Muscle layer of colon (tissue), 2 donors: ENCODE measurements around the gene HSF2.

Experiments
- H3K27ac ChIP-seq: one replicate; pipeline ENCODE4 v1.7.0; 2013; ENCODE audit warnings: low read depth, mild to moderate bottlenecking, low read length, moderate library complexity
- H3K27me3 ChIP-seq, 2 donors: one replicate each; pipeline ENCODE4 v1.7.0; 2013; ENCODE audit warnings: low read length in 2 of 2, mild to moderate bottlenecking in 2 of 2; ENCODE audit not compliant: insufficient read depth in 2 of 2, control insufficient read depth in 1 of 2
- H3K36me3 ChIP-seq: one replicate; pipeline ENCODE4 v1.7.0; 2013; ENCODE audit warnings: mild to moderate bottlenecking, low read length; ENCODE audit not compliant: insufficient read depth
- H3K4me1 ChIP-seq: one replicate; pipeline ENCODE4 v1.7.0; 2013; ENCODE audit warnings: mild to moderate bottlenecking, low read length; ENCODE audit not compliant: insufficient read depth
- H3K4me3 ChIP-seq, 2 donors: one replicate each; pipeline ENCODE4 v1.7.0; 2013; ENCODE audit warnings: low read length in 2 of 2, low read depth in 1 of 2, mild to moderate bottlenecking in 1 of 2, moderate library complexity in 1 of 2
- H3K9ac ChIP-seq: one replicate; pipeline ENCODE4 v1.7.0; 2013; ENCODE audit warnings: low read length
- H3K9me3 ChIP-seq: one replicate; pipeline ENCODE4 v1.7.0; 2013; ENCODE audit warnings: mild to moderate bottlenecking, low read length
- donor health status: abdominal sarcoma.
- donor health status: Adenocarcinoma of cecum.

The HSF2 gene, protein sequence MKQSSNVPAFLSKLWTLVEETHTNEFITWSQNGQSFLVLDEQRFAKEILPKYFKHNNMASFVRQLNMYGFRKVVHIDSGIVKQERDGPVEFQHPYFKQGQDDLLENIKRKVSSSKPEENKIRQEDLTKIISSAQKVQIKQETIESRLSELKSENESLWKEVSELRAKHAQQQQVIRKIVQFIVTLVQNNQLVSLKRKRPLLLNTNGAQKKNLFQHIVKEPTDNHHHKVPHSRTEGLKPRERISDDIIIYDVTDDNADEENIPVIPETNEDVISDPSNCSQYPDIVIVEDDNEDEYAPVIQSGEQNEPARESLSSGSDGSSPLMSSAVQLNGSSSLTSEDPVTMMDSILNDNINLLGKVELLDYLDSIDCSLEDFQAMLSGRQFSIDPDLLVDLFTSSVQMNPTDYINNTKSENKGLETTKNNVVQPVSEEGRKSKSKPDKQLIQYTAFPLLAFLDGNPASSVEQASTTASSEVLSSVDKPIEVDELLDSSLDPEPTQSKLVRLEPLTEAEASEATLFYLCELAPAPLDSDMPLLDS

GRCh38 chr6:122399348-122400120 lies at the start of gene HSF2:
HSF2 (plus strand) TSS chr6:122399652; CDS start chr6:122399738, 86 bp downstream.
- H3K9ac ChIP-seq: peak within 1 kb of the TSS; percentile 68
- H3K4me1 ChIP-seq: peaks cover 22% of the 10 kb centered on the region
- no peaks in the 10 kb centered on the region for H3K9me3 ChIP-seq
- H3K36me3 ChIP-seq: no peaks in the 10 kb centered on the region
- peak within 1 kb of the TSS; percentile 80 to 86 for H3K4me3 ChIP-seq
- H3K27ac ChIP-seq: peak within 1 kb of the TSS; percentile 79
- H3K27me3 ChIP-seq: no peaks in the 10 kb centered on the region

- Histone ChIP-seq H3K9me3 (no peaks in the 10 kb centered on the region), H3K27ac (no peak overlapping the region), H3K27me3 (no peaks in the 10 kb centered on the region), H3K4me1 (no peaks in the 10 kb centered on the region), H3K9ac (no peak overlapping the region), H3K4me3 (no peak overlapping the region), H3K36me3 (no peaks in the 10 kb centered on the region)
Observed at GRCh38 chr6:122352981-122353664, 46.3 kb upstream of the HSF2 start.

- Histone ChIP-seq H3K27me3 (no peaks in the 10 kb centered on the region), H3K4me1 (no peaks in the 10 kb centered on the region), H3K4me3 (no peak overlapping the region), H3K36me3 (no peaks in the 10 kb centered on the region), H3K27ac (no peak overlapping the region), H3K9ac (no peak overlapping the region), H3K9me3 (no peaks in the 10 kb centered on the region)
Observed at GRCh38 chr6:122360809-122361208, 38.6 kb upstream of the HSF2 start.

DNA sequence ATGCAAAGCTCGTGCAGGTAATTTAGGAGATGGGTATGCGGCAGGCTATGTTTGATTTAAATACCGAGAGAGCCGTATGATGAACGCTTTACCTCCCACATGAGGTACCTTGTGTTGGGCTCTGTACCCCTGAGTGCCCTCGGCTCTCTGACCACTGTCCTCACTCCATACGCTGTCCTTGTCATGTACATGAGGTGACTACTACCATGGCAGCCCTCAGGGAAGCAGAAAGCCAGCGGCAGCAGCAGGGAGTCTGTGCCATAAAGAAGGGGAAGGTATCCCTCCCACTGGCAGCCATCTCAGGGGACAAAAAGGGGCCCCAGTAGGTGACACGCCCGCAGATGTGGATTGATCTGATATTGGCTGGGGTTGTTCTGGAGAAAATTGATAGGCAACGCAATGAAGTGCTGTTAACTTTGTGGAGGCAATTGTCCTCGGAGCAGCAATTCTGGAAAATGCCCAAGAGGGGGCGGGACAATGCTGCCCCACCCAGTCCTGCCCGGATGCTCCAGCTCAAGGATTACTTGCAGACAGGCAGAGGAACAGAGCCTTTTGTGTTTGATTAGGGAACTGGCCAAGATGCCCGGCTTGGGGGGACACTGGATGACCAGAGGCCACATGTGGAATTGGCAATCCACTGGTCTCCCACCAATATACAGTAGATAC lies 38.0 kb upstream of the HSF2 start:
- Histone ChIP-seq H3K36me3 (no peaks in the 10 kb centered on the region), H3K9ac (no peak overlapping the region), H3K4me1 (no peaks in the 10 kb centered on the region), H3K9me3 (no peaks in the 10 kb centered on the region), H3K27ac (no peak overlapping the region), H3K27me3 (no peaks in the 10 kb centered on the region), H3K4me3 (no peak overlapping the region)

DNA sequence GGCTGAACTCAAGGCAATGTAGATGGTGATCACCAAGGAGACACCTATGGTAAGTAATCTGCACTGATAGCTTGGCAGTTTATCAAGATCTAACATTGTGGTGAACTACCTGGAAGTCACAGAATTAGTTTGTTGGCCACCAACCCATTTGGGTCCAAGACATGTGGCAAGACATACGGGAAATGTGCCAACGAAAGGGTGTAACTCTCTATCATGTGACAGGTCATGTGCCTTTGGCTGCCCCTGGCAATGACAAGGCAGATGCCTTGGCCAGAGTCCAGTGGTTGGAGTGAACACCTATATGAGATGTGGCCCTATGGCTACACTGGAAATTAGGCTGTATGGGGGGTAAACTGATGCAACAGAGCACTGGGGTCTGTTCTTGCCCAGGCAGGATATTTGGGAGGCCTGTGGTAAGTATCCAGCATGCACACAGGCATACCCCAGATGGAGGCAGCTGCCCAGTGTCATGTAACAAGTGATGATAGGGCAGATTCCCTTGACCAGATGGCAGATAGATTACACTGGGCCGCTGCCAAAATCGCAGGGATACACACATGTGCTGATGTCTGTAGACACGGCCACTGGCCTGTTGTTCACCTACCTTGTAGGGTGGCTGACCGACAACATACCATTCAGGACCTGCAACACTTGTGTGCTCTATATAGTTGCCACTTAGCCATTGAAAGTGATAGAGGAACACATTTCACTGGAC lies 35.5 kb upstream of the HSF2 start:
- H3K9me3 ChIP-seq: no peaks in the 10 kb centered on the region
- no peak overlapping the region for H3K27ac ChIP-seq
- no peaks in the 10 kb centered on the region for H3K36me3 ChIP-seq
- H3K4me3 ChIP-seq: no peak overlapping the region
- H3K9ac ChIP-seq: no peak overlapping the region
- no peaks in the 10 kb centered on the region for H3K27me3 ChIP-seq
- no peaks in the 10 kb centered on the region for H3K4me1 ChIP-seq

DNA sequence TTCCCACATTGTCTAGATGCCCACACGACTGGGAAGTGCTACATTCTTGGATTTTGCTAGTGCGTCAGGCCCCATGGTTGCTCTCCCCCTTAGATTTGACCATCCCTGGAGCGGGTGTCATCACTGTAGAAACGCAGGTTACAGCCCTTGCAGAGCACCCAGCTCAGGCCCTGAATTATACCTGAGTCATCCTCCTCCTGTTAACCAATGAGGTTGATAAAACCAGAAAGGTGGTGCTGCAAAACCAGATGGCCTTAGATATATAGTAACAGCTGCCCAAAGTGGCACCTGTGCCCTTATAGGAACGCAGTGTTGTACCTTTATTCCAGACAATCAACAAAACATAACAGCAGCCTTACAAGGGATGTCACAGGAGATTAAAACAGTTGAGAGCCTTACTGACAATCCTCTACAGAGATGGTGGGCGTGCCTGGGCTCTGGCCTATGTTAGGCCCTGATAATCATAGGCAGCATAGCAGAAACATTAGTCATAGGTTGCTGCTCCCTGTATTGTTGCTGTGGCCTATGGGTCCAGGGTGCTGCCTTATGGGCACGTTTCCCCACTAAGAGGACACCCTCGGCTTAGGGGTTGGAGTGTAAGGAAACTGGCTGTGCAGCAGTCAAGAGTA lies 33.6 kb upstream of the HSF2 start:
- H3K9me3 ChIP-seq: no peaks in the 10 kb centered on the region
- H3K27ac ChIP-seq: no peak overlapping the region
- no peaks in the 10 kb centered on the region for H3K27me3 ChIP-seq
- no peaks in the 10 kb centered on the region for H3K36me3 ChIP-seq
- no peaks in the 10 kb centered on the region for H3K4me1 ChIP-seq
- no peak overlapping the region for H3K9ac ChIP-seq
- H3K4me3 ChIP-seq: no peak overlapping the region

DNA sequence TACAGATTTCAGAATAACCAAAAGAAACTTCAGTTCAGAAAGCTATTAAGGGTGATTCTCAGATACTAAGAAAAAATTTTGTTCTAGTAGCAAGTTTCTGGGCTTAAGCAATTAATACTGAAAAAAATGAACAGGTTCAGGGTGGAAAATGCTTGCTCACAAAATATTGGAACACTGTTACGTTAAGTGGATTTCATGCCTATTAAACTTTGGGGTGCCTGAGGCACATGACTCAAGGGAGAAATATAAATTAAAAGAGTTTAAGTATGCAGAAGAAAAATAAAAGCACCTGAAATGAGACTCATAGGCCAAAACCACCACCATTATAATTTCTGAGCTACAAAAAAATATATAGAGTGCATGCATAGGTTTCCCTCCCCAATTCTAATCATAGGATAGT lies 32.3 kb upstream of the HSF2 start:
- no peak overlapping the region for H3K4me3 ChIP-seq
- no peak overlapping the region for H3K27ac ChIP-seq
- H3K9ac ChIP-seq: no peak overlapping the region
- no peaks in the 10 kb centered on the region for H3K9me3 ChIP-seq
- no peaks in the 10 kb centered on the region for H3K4me1 ChIP-seq
- no peaks in the 10 kb centered on the region for H3K27me3 ChIP-seq
- H3K36me3 ChIP-seq: no peaks in the 10 kb centered on the region

DNA sequence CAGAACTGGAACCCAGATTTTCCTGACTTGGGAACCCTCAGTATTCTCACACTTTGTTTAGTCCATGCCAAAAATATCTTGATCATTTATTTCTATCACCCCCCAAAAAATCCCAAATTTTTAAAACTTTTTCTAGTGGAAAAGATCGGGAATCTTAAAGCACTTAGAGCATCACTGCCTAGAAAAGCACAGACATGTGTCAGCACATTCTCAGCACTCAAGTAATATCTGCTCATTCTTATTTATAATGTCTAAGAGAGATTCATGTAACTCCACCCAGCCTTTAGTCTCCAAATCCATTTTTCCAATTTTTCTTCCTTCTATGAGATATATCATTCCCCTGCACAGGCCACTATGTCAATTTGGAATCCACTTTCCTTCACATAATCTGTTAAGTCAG lies 29.9 kb upstream of the HSF2 start:
- no peaks in the 10 kb centered on the region for H3K36me3 ChIP-seq
- H3K9me3 ChIP-seq: no peaks in the 10 kb centered on the region
- no peak overlapping the region for H3K9ac ChIP-seq
- no peaks in the 10 kb centered on the region for H3K4me1 ChIP-seq
- H3K4me3 ChIP-seq: no peak overlapping the region
- no peaks in the 10 kb centered on the region for H3K27me3 ChIP-seq
- no peak overlapping the region for H3K27ac ChIP-seq

GRCh38 chr6:122372647-122373046 lies 26.8 kb upstream of the HSF2 start:
- H3K4me1 ChIP-seq: no peaks in the 10 kb centered on the region
- H3K9me3 ChIP-seq: no peaks in the 10 kb centered on the region
- no peaks in the 10 kb centered on the region for H3K27me3 ChIP-seq
- H3K27ac ChIP-seq: no peak overlapping the region
- H3K4me3 ChIP-seq: no peak overlapping the region
- H3K9ac ChIP-seq: no peak overlapping the region
- H3K36me3 ChIP-seq: no peaks in the 10 kb centered on the region

DNA sequence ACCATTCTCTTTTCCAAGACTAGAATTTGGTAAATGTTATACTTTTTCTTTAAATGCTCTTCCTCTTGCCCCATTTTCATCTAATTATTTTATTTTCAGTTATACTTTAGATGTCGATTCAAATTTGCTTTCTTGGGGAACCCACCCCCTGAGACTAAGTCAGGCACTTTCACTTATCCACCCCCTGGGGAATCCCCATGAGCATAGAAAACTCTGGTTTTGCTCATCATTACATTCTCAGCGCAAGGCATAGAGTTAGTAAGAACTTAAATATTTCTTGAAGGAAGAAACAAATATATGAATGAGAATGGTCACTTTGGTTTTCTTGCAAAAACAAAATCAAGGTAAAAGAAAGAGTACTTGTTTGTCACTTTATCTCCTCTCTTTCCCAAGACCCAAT lies 25.1 kb upstream of the HSF2 start:
- Histone ChIP-seq H3K4me3 (no peak overlapping the region), H3K9ac (no peak overlapping the region), H3K9me3 (no peaks in the 10 kb centered on the region), H3K27ac (no peak overlapping the region), H3K36me3 (no peaks in the 10 kb centered on the region), H3K27me3 (no peaks in the 10 kb centered on the region), H3K4me1 (no peaks in the 10 kb centered on the region)
